GM12872 (cell line): ENCODE results near the gene WNT6.

Experiments
- CTCF ChIP-seq: IDR thresholded peaks from 3 replicates; pipeline ENCODE4 v1.5.1; 2011; ENCODE audit warnings: low read depth, mild to moderate bottlenecking, low read length, moderate library complexity; ENCODE audit not compliant: insufficient read depth

The WNT6 gene

DNA sequence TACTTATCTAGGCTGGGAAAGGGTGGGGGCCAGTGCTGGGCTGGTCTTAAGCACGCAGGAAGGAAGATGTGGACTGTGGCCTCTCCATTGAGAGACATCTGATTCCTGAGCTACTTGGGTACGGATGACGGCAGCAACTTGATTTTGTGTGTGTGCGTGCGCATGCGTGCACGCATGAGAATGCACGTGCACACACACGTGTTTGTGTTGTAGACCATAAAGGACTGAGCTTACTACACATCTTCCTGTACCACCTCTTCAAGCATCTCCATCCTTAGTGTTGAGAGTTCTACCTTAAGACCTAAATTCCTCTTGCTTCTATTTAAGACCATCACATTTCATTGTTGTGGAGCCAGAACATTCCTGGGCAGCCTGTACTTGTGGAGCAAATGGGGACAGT, 9.5 kb downstream of the WNT6 start:
- no peak for TF ChIP-seq CTCF

DNA sequence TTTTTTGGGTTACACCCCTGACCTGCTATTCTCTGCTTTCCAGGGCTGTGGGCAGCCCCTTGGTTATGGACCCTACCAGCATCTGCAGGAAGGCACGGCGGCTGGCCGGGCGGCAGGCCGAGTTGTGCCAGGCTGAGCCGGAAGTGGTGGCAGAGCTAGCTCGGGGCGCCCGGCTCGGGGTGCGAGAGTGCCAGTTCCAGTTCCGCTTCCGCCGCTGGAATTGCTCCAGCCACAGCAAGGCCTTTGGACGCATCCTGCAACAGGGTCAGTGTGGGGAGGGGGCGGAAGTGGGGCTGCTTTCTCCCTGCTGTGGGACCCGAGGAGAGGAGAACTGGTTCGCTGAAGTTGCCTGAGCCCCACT, 11.4 kb downstream of the WNT6 start:
- no peak for TF ChIP-seq CTCF

DNA sequence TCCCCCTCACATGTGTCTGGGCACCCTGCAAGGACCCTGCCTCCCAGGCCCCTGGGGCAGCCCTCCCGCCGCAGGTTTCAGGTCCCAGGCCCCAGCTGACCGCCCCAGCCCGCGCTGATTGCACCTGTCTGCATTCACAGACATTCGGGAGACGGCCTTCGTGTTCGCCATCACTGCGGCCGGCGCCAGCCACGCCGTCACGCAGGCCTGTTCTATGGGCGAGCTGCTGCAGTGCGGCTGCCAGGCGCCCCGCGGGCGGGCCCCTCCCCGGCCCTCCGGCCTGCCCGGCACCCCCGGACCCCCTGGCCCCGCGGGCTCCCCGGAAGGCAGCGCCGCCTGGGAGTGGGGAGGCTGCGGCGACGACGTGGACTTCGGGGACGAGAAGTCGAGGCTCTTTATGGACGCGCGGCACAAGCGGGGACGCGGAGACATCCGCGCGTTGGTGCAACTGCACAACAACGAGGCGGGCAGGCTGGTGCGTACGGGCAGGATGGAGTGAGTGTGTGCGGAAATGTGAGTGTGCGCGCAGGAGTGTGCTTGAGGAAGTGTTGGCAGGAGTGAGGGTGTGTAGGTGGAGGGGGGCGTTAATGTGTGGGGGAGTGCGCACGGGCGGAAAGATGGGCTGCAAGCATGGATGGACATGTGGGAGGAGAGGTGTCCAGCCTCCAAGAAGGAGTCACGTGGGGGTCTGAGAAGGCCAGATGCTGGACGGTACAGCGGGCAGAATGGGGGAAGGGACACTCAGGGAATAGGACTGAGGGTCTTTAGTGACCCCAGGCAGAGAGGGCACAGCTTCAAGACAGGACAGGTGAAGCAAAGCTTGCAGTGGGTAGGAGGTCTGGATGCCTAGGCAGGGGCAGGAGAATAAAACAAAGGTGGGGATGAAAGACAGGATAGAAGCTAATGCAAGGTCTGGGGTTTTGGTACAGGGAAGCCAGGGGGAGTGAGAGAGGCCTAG, 12.0 kb downstream of the WNT6 start:
- TF ChIP-seq CTCF = no peak

DNA sequence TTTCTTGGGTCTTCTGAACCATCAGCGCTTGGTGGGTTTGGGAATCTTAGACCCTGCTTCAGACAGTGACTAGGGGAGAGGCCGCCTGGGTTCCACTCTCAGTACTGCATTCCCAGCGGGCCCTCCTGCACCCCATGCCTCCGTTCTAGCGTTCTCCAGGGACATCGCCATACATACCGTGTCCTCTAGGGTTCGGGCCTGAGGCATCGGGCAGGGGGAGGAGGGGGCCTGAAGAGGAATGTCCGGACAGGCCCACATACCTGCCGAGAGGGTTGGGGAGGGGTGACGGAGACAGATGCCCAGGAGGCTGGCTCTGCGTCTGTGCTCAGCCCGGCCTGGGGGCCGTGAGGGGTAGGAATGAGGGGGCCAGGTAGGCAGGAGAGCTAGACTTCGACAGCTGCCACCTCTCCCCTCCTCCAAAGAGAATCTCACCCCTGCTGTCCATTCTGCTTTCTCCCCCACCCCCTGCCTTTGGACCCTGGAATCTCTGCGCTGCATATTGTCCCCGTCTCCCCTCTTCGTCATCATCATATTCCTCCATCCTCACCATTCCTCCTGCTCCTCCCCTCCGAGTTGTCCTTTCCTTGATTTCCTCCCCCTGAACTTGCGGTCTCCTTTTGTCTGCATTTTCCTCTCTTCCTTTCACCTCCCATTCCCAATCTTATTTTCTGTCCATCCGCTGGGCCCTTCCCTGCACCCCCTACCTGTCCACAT, 13.2 kb downstream of the WNT6 start:
- TF ChIP-seq CTCF = 0 out of 3 replicates have a peak, but pooled peaks have one; percentile 6

DNA sequence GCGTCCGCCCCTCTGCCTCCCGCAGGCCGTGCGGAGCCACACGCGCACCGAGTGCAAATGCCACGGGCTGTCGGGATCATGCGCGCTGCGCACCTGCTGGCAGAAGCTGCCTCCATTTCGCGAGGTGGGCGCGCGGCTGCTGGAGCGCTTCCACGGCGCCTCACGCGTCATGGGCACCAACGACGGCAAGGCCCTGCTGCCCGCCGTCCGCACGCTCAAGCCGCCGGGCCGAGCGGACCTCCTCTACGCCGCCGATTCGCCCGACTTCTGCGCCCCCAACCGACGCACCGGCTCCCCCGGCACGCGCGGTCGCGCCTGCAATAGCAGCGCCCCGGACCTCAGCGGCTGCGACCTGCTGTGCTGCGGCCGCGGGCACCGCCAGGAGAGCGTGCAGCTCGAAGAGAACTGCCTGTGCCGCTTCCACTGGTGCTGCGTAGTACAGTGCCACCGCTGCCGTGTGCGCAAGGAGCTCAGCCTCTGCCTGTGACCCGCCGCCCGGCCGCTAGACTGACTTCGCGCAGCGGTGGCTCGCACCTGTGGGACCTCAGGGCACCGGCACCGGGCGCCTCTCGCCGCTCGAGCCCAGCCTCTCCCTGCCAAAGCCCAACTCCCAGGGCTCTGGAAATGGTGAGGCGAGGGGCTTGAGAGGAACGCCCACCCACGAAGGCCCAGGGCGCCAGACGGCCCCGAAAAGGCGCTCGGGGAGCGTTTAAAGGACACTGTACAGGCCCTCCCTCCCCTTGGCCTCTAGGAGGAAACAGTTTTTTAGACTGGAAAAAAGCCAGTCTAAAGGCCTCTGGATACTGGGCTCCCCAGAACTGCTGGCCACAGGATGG, 14.0 kb downstream of the WNT6 start:
- no peak for TF ChIP-seq CTCF

- TF ChIP-seq CTCF = no peak
Observed at GRCh38 chr2:218875692-218876246, 16.2 kb downstream of the WNT6 start.
